ENCODE data around the gene ALPP. TPM values are rescaled to one million over a fixed set of nuclear protein-coding genes. Genes with fewer than 3 reads are reported as not detected.

ALPP gene
- total RNA-seq, 1 experiment from 2014 or later = 0.20 TPM

- Histone ChIP-seq H3K4me2 (ENCODE audit: insufficient read depth, insufficient read length, low read length) (no peak overlapping the region), H3K4ac (ENCODE audit: low read depth, low read length) (no peak overlapping the region), H3K23me2 (ENCODE audit: insufficient read length, low read depth, low read length, poor library complexity, severe bottlenecking) (peaks cover 23% of the 10 kb centered on the region), H3K9ac (ENCODE audit: extremely low read depth, insufficient read length, low read length) (no peak overlapping the region), H3K79me1 (ENCODE audit: insufficient read depth, low read depth, low read length, poor library complexity, severe bottlenecking) (no peaks in the 10 kb centered on the region), H2BK5ac (ENCODE audit: insufficient read length, low read length) (no peak overlapping the region), H4K5ac (ENCODE audit: insufficient read length, low read depth, low read length) (no peak overlapping the region), H3K27me3 (ENCODE audit: insufficient read depth, low read length) (peaks cover 28% of the 10 kb centered on the region; the same call in 1 of the 2 replicates), H3K23ac (ENCODE audit: insufficient read length, low read depth, low read length) (no peak overlapping the region), H4K20me1 (ENCODE audit: control insufficient read depth, insufficient read depth, insufficient read length) (peaks cover 7% of the 10 kb centered on the region), H3K4me1 (ENCODE audit: insufficient read depth, low read length) (no peaks in the 10 kb centered on the region), H2AFZ (ENCODE audit: low read length) (no peak overlapping the region), H3K18ac (ENCODE audit: insufficient read length, low read depth, low read length) (no peak overlapping the region), H4K91ac (ENCODE audit: insufficient read length, low read depth, low read length) (no peak overlapping the region), H4K8ac (replicated peaks; ENCODE audit: insufficient read length, low read depth, low read length) (no peak overlapping the region), H2BK120ac (ENCODE audit: low read depth, low read length, poor library complexity, severe bottlenecking) (no peak overlapping the region), H2BK20ac (ENCODE audit: low read depth, low read length, poor library complexity, severe bottlenecking) (no peak overlapping the region), H3K14ac (ENCODE audit: insufficient read depth, low read length) (no peak overlapping the region), H3K27ac (ENCODE audit: insufficient read length, low read depth, low read length) (no peak overlapping the region), H2BK15ac (ENCODE audit: low read depth, low read length) (no peak overlapping the region), H3K79me2 (ENCODE audit: insufficient read depth, low read length) (no peaks in the 10 kb centered on the region), H2BK12ac (ENCODE audit: insufficient read length, low read depth, low read length) (no peak overlapping the region), H2AK5ac (ENCODE audit: insufficient read length, low read length) (no peak overlapping the region), H3K56ac (ENCODE audit: insufficient read length, low read depth, low read length) (no peak overlapping the region), H3K9me3 (ENCODE audit: control insufficient read depth, low read depth, low read length) (no peaks in the 10 kb centered on the region), H3T11ph (ENCODE audit: low read length) (no peak overlapping the region)
- Mint-ChIP-seq H3K4me3 (peak overlapping the region in 1 of 2 experiments; percentile 84; a peak in 1 of 5 replicates), H3K27me3 (ENCODE audit: low read depth) (peaks cover 54% of the 10 kb centered on the region), H3K4me1 (peaks cover 15 to 19% of the 10 kb centered on the region in 2 experiments; a peak in 3 of 4 replicates), H3K36me3 (ENCODE audit: insufficient read depth in 1 of 3, low read depth in 3 of 3) (peaks cover 2 to 86% (median 42%) of the 10 kb centered on the region in 3 experiments; a peak in 6 of 7 replicates), H3K27ac (no peak overlapping the region), H3K9me3 (peaks cover 3% of the 10 kb centered on the region in 2 experiments; a peak in 4 of 5 replicates)
- no peak for DNase-seq
- no CpG with 5 or more reads among the region's 17 CpGs for WGBS (ENCODE audit: extremely low coverage, insufficient read length, low lambda C conversion rate)
- TF ChIP-seq, protein P1, sequence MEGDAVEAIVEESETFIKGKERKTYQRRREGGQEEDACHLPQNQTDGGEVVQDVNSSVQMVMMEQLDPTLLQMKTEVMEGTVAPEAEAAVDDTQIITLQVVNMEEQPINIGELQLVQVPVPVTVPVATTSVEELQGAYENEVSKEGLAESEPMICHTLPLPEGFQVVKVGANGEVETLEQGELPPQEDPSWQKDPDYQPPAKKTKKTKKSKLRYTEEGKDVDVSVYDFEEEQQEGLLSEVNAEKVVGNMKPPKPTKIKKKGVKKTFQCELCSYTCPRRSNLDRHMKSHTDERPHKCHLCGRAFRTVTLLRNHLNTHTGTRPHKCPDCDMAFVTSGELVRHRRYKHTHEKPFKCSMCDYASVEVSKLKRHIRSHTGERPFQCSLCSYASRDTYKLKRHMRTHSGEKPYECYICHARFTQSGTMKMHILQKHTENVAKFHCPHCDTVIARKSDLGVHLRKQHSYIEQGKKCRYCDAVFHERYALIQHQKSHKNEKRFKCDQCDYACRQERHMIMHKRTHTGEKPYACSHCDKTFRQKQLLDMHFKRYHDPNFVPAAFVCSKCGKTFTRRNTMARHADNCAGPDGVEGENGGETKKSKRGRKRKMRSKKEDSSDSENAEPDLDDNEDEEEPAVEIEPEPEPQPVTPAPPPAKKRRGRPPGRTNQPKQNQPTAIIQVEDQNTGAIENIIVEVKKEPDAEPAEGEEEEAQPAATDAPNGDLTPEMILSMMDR (conservative IDR thresholded peaks at IDR 0.05) = no peak
Observed at GRCh38 chr2:232416521-232417470, 38.2 kb downstream of the ALPP start.

All from H9 (cell line).